Karpas-422 (cell line): ENCODE measurements around the gene GK. TPM values are rescaled to one million over a fixed set of nuclear protein-coding genes. Genes with fewer than 3 reads are reported as not detected.

Experiments used
- DNase-seq: peaks from one replicate; pipeline ENCODE4 v3.0.0-alpha.2; 2015
- H2AFZ ChIP-seq: fragments of 200-600 bp; sonication (generic); 2 replicates; pipeline ENCODE4 v1.6.1; 2014; ENCODE audit warnings: antibody characterized with exemption, low read length, mixed read lengths
- H3K27ac ChIP-seq: fragments of 200-600 bp; sonication (generic); 2 replicates; pipeline ENCODE4 v1.5.1; 2014; ENCODE audit warnings: mild to moderate bottlenecking, low read length, moderate library complexity
- H3K27me3 ChIP-seq: fragments of 200-600 bp; sonication (generic); 2 replicates; pipeline ENCODE4 v1.6.1; 2014; ENCODE audit warnings: low read length, mixed read lengths
- H3K36me3 ChIP-seq: fragments of 200-600 bp; sonication (generic); 2 replicates; pipeline ENCODE4 v1.6.1; 2014; ENCODE audit warnings: low read length, mixed read lengths; ENCODE audit not compliant: insufficient read depth
- H3K4me1 ChIP-seq: fragments of 200-600 bp; sonication (generic); 2 replicates; pipeline ENCODE4 v1.6.1; 2014; ENCODE audit warnings: mild to moderate bottlenecking, low read length, mixed read lengths
- H3K4me2 ChIP-seq: fragments of 200-600 bp; sonication (generic); 2 replicates; pipeline ENCODE4 v1.6.1; 2014; ENCODE audit warnings: low read length, low read depth, mild to moderate bottlenecking; ENCODE audit not compliant: poor library complexity, severe bottlenecking
- H3K4me3 ChIP-seq: fragments of 200-600 bp; sonication (generic); 2 replicates; pipeline ENCODE4 v1.5.1; 2014; ENCODE audit warnings: mild to moderate bottlenecking, antibody characterized with exemption, low read length, mixed read lengths
- H3K79me2 ChIP-seq: fragments of 200-600 bp; sonication (generic); 2 replicates; pipeline ENCODE4 v1.6.1; 2014; ENCODE audit warnings: mild to moderate bottlenecking, low read length, mixed read lengths
- H3K9ac ChIP-seq: fragments of 200-600 bp; sonication (generic); 2 replicates; pipeline ENCODE4 v1.6.0; 2014; ENCODE audit warnings: low read length
- H3K9me2 ChIP-seq: fragments of 200-600 bp; sonication (generic), shearing (Covaris generic); replicated peaks from 2 replicates; pipeline ENCODE4 v1.6.0; 2014; ENCODE audit warnings: mild to moderate bottlenecking, low read length, moderate library complexity; ENCODE audit not compliant: insufficient read depth
- H3K9me3 ChIP-seq: fragments of 300-700, 200-600 bp; sonication (generic); 2 replicates; pipeline ENCODE4 v1.6.1; 2014; ENCODE audit warnings: low read length, mixed read lengths
- H4K20me1 ChIP-seq: fragments of 200-600 bp; sonication (generic); 2 replicates; pipeline ENCODE4 v1.6.1; 2014; ENCODE audit warnings: mild to moderate bottlenecking, antibody characterized with exemption, low read length, low read depth; ENCODE audit not compliant: insufficient read depth
- total RNA-seq: library from RNA; depleted of rRNA; stranded (reverse); fragments of >200 nt; shearing (Covaris generic); gene quantifications from 2 replicates; pipeline ENCODE4 v1.2.3, GENCODE V29; 2014; ENCODE audit warnings: low replicate concordance

The GK gene
- total RNA-seq, 1 experiment from 2014 or later = 16.8 TPM

DNA sequence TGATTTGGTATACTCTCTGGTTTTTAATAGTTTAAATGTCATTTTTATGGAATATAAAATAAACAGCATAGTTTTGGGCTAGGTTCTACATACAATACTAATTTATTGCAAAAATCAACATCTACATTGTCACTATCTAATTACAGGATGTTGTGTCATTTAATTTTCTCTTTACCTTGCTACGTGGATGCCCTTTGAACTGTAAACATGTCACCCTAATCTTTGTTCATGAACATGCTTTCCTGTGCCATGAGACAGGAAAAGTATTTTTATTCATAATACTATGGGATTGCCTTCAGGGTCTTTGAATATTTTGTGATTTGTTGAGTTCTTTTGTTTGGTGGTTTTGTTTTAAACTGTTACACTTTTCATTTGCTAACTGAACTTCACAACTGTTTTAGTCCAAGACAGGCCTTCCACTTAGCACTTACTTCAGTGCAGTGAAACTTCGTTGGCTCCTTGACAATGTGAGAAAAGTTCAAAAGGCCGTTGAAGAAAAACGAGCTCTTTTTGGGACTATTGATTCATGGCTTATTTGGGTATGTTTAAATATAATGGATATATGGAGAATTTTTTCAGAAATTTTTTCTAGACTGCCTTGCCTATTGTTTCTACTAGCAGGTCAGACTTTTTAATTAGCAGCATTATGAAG is 40.9 kb downstream of the GK start:
- no peak overlapping the region for H3K9ac ChIP-seq
- no peak overlapping the region for H3K4me3 ChIP-seq
- no peaks in the 10 kb centered on the region for H3K9me2 ChIP-seq
- H3K4me1 ChIP-seq = no peaks in the 10 kb centered on the region
- no peak overlapping the region for H3K27ac ChIP-seq
- no peaks in the 10 kb centered on the region for H3K27me3 ChIP-seq
- H3K79me2 ChIP-seq = no peaks in the 10 kb centered on the region
- no peaks in the 10 kb centered on the region for H3K9me3 ChIP-seq
- H3K36me3 ChIP-seq = peaks cover 15% of the 10 kb centered on the region
- H4K20me1 ChIP-seq = no peaks in the 10 kb centered on the region
- no peak overlapping the region for H2AFZ ChIP-seq
- no peak for DNase-seq
- no peak overlapping the region for H3K4me2 ChIP-seq

DNA sequence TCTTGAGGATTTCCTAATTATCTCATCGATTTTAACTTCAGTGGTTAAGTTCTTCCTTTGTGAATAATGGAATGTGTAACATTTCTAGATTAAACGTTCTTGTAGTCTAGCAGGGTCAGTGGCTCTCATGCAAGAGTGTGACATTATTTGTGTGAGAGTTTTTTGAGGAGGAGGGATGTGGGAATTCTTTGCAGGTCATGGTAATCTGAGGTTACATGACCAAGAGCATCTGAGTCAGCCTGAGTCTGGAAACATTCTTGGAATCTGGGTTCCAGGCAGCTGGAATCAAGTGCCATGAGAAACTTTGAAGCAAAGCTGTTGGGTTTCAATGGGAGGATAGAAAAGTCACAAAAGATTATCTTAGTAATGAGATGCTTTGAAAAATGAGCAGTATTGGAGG is 49.5 kb downstream of the GK start:
- Histone ChIP-seq H3K4me3 (no peak overlapping the region), H2AFZ (no peak overlapping the region), H3K9me3 (no peaks in the 10 kb centered on the region), H3K9me2 (no peaks in the 10 kb centered on the region), H3K4me1 (no peaks in the 10 kb centered on the region), H3K27ac (no peak overlapping the region), H4K20me1 (no peaks in the 10 kb centered on the region), H3K4me2 (no peak overlapping the region), H3K36me3 (peaks cover 4% of the 10 kb centered on the region; the same call in 1 of the 2 replicates), H3K27me3 (no peaks in the 10 kb centered on the region), H3K79me2 (no peaks in the 10 kb centered on the region), H3K9ac (no peak overlapping the region)
- DNase-seq = no peak

DNA sequence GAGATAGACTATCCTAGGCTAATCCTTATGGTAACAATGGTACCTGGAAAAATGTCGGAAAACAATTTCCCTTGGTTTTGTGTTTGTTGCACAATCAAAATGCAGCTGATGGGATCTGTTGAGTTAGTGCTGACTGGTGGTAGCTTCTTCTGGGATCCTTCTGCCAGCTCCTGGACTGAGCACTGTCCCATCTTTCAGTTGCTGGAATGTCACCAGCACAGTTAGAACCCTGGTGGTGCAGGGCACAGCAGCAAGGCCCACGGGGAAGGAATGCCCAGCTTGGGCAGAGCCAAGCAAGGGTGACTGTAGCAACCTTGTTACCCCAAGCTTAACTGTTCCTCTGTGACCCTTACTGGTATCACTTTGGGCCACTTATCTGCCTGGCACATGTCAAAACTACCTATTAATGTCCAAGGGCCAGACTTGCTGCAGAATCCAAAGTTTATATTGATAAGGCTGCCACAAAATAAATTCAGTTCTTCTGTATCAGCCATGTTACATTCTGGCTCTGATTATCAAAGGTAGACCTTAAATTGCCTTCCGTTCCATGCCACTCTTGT is 53.1 kb downstream of the GK start:
- Histone ChIP-seq H3K36me3 (no peaks in the 10 kb centered on the region; the same call in 1 of the 2 replicates), H2AFZ (no peak overlapping the region), H3K9ac (no peak overlapping the region), H4K20me1 (no peaks in the 10 kb centered on the region), H3K4me2 (no peak overlapping the region), H3K27me3 (no peaks in the 10 kb centered on the region), H3K9me2 (no peaks in the 10 kb centered on the region), H3K27ac (no peak overlapping the region), H3K4me3 (no peak overlapping the region), H3K4me1 (no peaks in the 10 kb centered on the region), H3K79me2 (no peaks in the 10 kb centered on the region), H3K9me3 (no peaks in the 10 kb centered on the region)
- no peak for DNase-seq

DNA sequence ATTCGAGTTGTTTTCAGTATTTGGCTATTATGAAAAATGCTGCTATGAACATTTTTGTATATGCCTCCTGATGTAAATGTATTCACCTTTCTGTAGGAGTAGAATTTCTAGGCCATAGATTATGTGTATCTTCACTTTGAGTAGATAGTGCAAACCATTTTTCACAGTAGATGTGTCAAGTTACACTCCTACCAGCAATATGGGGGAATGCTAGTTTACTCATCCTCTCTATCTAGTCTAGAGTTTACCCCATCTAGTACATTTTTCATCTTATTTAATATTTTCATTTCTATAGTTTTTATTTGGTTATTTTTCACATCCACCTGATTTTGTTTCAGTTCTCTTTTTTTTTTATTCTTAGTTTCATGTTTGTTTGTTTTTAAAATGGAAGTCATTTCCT is 59.0 kb downstream of the GK start:
- Histone ChIP-seq H3K4me2 (no peak overlapping the region), H4K20me1 (no peaks in the 10 kb centered on the region), H3K36me3 (no peaks in the 10 kb centered on the region; the same call in 1 of the 2 replicates), H3K27me3 (no peaks in the 10 kb centered on the region), H2AFZ (no peak overlapping the region), H3K9ac (no peak overlapping the region), H3K79me2 (no peaks in the 10 kb centered on the region), H3K4me3 (no peak overlapping the region), H3K4me1 (peaks cover 9% of the 10 kb centered on the region), H3K27ac (no peak overlapping the region), H3K9me2 (no peaks in the 10 kb centered on the region), H3K9me3 (no peaks in the 10 kb centered on the region)
- DNase-seq = no peak

DNA sequence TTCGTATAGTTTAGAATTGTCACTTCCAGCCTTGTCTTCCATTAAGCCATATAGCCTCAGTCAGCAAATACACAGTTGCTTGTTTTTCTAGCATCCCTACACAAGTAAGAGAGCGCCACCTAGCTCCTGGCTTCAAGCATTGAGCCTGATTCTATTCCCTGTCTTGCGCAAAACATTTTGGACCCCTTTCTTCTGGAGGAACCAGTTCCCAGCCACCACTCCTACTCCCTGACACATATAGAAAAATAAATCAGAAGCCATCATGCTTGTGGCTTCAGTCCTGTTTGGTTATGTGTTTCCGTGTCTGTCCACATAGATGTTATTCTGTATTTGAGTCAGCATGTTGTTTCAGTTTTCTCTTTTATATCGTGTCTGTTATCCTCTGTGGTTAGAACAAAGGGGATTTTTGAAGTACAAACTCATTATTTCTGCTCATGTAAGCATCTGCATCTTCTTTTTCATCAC is 59.9 kb downstream of the GK start:
- Histone ChIP-seq H3K9me2 (no peaks in the 10 kb centered on the region), H3K4me1 (peaks cover 9% of the 10 kb centered on the region), H3K27ac (no peak overlapping the region), H4K20me1 (no peaks in the 10 kb centered on the region), H3K9me3 (no peaks in the 10 kb centered on the region), H3K4me2 (no peak overlapping the region), H2AFZ (no peak overlapping the region), H3K27me3 (no peaks in the 10 kb centered on the region), H3K4me3 (no peak overlapping the region), H3K36me3 (no peaks in the 10 kb centered on the region; the same call in 1 of the 2 replicates), H3K9ac (no peak overlapping the region), H3K79me2 (no peaks in the 10 kb centered on the region)
- peak; percentile 73 for DNase-seq

DNA sequence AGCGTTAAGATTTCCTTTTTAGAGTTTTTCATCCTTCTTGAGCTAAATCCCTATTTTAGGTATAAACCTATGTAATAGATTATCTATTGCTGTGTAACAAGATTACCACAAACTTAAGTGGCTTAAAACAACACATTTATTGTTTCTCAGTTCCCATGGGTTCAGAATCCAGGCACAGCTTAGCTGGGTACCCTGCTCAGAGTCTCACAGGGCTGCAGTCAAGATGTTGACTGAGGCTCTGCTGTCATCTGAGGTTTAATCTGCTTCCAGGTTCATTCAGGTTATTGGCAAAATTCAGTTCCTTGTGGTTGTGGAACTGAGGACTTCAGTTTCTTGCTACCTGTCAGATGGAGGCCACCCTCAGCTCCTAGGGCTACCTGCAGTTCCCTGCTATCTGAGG is 60.9 kb downstream of the GK start:
- H3K9me2 ChIP-seq = no peaks in the 10 kb centered on the region
- no peak overlapping the region for H3K4me2 ChIP-seq
- H2AFZ ChIP-seq = no peak overlapping the region
- H4K20me1 ChIP-seq = no peaks in the 10 kb centered on the region
- H3K27ac ChIP-seq = no peak overlapping the region
- H3K36me3 ChIP-seq = no peaks in the 10 kb centered on the region; the same call in 1 of the 2 replicates
- no peaks in the 10 kb centered on the region for H3K9me3 ChIP-seq
- H3K9ac ChIP-seq = no peak overlapping the region
- no peaks in the 10 kb centered on the region for H3K79me2 ChIP-seq
- DNase-seq = no peak
- H3K4me1 ChIP-seq = peaks cover 9% of the 10 kb centered on the region
- H3K4me3 ChIP-seq = no peak overlapping the region
- H3K27me3 ChIP-seq = no peaks in the 10 kb centered on the region

DNA sequence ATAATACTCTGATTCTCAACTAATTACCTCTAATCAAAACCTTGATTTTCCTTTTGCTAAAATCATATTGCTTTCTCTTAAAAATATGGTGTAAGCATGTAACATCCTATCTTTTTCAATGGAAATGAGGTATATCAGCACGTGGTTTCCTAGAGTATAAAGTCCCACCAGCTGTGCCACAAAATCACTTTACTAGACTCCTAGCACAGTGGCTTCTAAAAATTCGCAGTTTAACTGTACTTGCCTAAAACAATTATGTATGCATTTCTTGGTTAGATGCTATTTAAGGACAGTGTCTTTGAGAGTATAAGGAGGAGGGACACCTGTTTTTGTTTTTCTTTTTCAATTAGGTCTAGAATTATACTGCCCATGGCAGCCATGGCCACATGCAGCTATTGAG is 62.8 kb downstream of the GK start:
- Histone ChIP-seq H3K79me2 (no peaks in the 10 kb centered on the region), H4K20me1 (no peaks in the 10 kb centered on the region), H3K36me3 (no peaks in the 10 kb centered on the region; the same call in 1 of the 2 replicates), H3K9ac (no peak overlapping the region), H3K9me3 (no peaks in the 10 kb centered on the region), H3K4me3 (no peak overlapping the region), H3K4me2 (no peak overlapping the region), H3K4me1 (peaks cover 9% of the 10 kb centered on the region), H2AFZ (0 out of 2 replicates have a peak overlapping the region, but pooled peaks have one; percentile 16), H3K27ac (no peak overlapping the region), H3K27me3 (no peaks in the 10 kb centered on the region), H3K9me2 (no peaks in the 10 kb centered on the region)
- no peak for DNase-seq

DNA sequence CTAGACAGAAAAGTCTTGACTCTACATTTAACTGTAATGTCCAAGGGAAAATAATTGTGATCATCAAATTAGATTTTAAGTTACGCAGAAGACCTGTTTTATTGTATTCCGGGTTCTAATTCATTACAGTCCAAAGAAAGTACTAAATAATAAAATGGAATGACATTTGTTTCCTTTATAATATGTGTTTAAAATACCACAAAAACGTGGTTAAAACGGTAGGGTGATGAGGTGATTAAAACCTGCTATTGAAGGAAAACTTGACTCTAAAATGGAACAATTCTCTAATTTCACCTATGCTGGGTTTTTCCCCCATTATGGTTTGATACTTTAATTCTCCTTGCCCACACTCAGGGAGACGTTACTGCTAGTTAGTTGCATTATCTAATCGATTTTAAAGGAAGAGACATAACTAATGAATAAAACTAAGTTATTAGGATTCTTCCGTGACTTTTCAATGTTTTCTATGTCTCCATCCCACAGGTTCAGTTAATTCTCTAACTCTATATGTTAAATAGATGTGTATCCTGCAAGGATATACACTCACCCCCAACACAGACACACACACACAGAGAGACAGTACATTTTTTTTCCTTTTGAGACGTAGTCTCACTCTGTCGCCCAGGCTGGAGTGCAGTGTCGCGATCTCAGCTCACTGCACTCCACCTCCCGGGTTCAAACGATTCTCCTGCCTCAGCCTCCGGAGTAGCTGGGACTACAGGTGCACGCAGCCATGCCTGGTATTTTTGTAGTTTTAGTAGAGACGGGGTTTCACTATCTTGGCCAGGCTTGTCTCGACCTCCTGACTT is 80.8 kb downstream of the GK start:
- no peaks in the 10 kb centered on the region for H3K9me2 ChIP-seq
- H3K27ac ChIP-seq = no peak overlapping the region
- H3K9ac ChIP-seq = no peak overlapping the region
- H3K27me3 ChIP-seq = no peaks in the 10 kb centered on the region
- H3K79me2 ChIP-seq = no peaks in the 10 kb centered on the region
- H3K9me3 ChIP-seq = no peaks in the 10 kb centered on the region
- H3K4me2 ChIP-seq = no peak overlapping the region
- H2AFZ ChIP-seq = no peak overlapping the region
- no peak for DNase-seq
- H4K20me1 ChIP-seq = no peaks in the 10 kb centered on the region
- H3K4me1 ChIP-seq = no peaks in the 10 kb centered on the region
- no peak overlapping the region for H3K4me3 ChIP-seq
- no peaks in the 10 kb centered on the region for H3K36me3 ChIP-seq
